Activated naive CD8-positive, alpha-beta T cell treated with anti-CD3 and anti-CD28 coated beads, Interleukin-2, amount 10 ng/mL, durations not matched to agents 7 days and 5 days (primary cell): ENCODE measurements around the gene C10orf88. TPM values are rescaled to one million over a fixed set of nuclear protein-coding genes. Genes with fewer than 3 reads are reported as not detected.
"Not testable (repeated sequence)": the region's sequence is repeated elsewhere in the genome, so short reads cannot be mapped to it uniquely, and the experiment has no call there.

Source experiments
- ATAC-seq: fragments of 150-1000 bp; cut with Tn5 transposase; one replicate; pipeline ENCODE4 v1.10.0; 2021; ENCODE audit warnings: low read depth, moderate library complexity
- POLR2A ChIA-PET: fragments of 350-600 bp; sonication (Branson Sonifier 250); formaldehyde crosslinking; loops from one replicate; lab custom pipeline; 2021; ENCODE audit warnings: antibody characterized with exemption; lab: Charles Lee
- DNase-seq: peaks from one replicate; pipeline ENCODE4 v3.0.0; 2021
- H3K27ac Mint-ChIP-seq: one replicate; pipeline ENCODE4 v1.8.0; 2022; ENCODE audit warnings: mild to moderate bottlenecking, mixed read lengths
- H3K27me3 Mint-ChIP-seq: one replicate; pipeline ENCODE4 v1.8.0; 2022; ENCODE audit warnings: mild to moderate bottlenecking, moderate library complexity, mixed read lengths
- H3K36me3 Mint-ChIP-seq: one replicate; pipeline ENCODE4 v1.8.0; 2021; ENCODE audit warnings: mild to moderate bottlenecking, mixed read lengths
- H3K4me1 Mint-ChIP-seq: one replicate; pipeline ENCODE4 v1.8.0; 2021; ENCODE audit warnings: mixed read lengths
- H3K4me3 Mint-ChIP-seq: one replicate; pipeline ENCODE4 v1.8.0; 2022; ENCODE audit warnings: mild to moderate bottlenecking, moderate library complexity, mixed read lengths
- H3K9me3 Mint-ChIP-seq: one replicate; pipeline ENCODE4 v1.8.0; 2021; ENCODE audit warnings: mixed read lengths
- total RNA-seq, 2 experiments: library from RNA; stranded (reverse); gene quantifications; one replicate each; pipeline ENCODE4 v1.2.3, GENCODE V29; 2021

The C10orf88 gene
- total RNA-seq, 2 experiments from 2014 or later, result 12.2 to 15.3 TPM

GRCh38 chr10:122939856-122940543 is 14.0 kb downstream of the C10orf88 start:
- POLR2A ChIA-PET, result no interaction called here

GRCh38 chr10:122939133-122939855 is 14.7 kb downstream of the C10orf88 start:
- no peaks in the 10 kb centered on the region for H3K4me1 Mint-ChIP-seq
- POLR2A ChIA-PET, result no interaction called here
- H3K27me3 Mint-ChIP-seq, result no peaks in the 10 kb centered on the region
- no peak overlapping the region for H3K27ac Mint-ChIP-seq
- H3K9me3 Mint-ChIP-seq, result no peaks in the 10 kb centered on the region
- ATAC-seq (no peak), DNase-seq (no peak)
- no peak overlapping the region for H3K4me3 Mint-ChIP-seq
- peaks cover 35% of the 10 kb centered on the region for H3K36me3 Mint-ChIP-seq

More at GRCh38 chr10:122939856-122940543, 14.0 kb downstream of the C10orf88 start:
- Mint-ChIP-seq H3K27me3 (no peaks in the 10 kb centered on the region), H3K4me3 (no peak overlapping the region), H3K9me3 (no peaks in the 10 kb centered on the region), H3K27ac (no peak overlapping the region), H3K4me1 (no peaks in the 10 kb centered on the region), H3K36me3 (peaks cover 32% of the 10 kb centered on the region)
- DNase-seq (no peak), ATAC-seq (no peak)

- Mint-ChIP-seq H3K4me1 (no peaks in the 10 kb centered on the region), H3K9me3 (no peaks in the 10 kb centered on the region), H3K36me3 (peaks cover 15% of the 10 kb centered on the region), H3K4me3 (no peak overlapping the region), H3K27ac (no peak overlapping the region), H3K27me3 (no peaks in the 10 kb centered on the region)
- POLR2A ChIA-PET, result no interaction called here
- no peak for DNase-seq
- ATAC-seq, result no peak
Observed at GRCh38 chr10:122931088-122931906, 22.7 kb downstream of the C10orf88 start.

GRCh38 chr10:122930140-122930539 is 23.9 kb downstream of the C10orf88 start:
- Mint-ChIP-seq H3K27ac (no peak overlapping the region), H3K27me3 (no peaks in the 10 kb centered on the region), H3K36me3 (peaks cover 10% of the 10 kb centered on the region), H3K9me3 (no peaks in the 10 kb centered on the region), H3K4me3 (no peak overlapping the region), H3K4me1 (no peaks in the 10 kb centered on the region)
- DNase-seq (no peak), ATAC-seq (no peak)
- POLR2A ChIA-PET, result no interaction called here

GRCh38 chr10:122915700-122916099 is 38.3 kb downstream of the C10orf88 start:
- Mint-ChIP-seq H3K27me3 (no peaks in the 10 kb centered on the region), H3K36me3 (no peaks in the 10 kb centered on the region), H3K9me3 (no peaks in the 10 kb centered on the region), H3K4me1 (no peaks in the 10 kb centered on the region), H3K4me3 (no peak overlapping the region), H3K27ac (no peak overlapping the region)
- ATAC-seq (no peak), DNase-seq (no peak)
- POLR2A ChIA-PET, result no interaction called here

- H3K4me1 Mint-ChIP-seq, result no peaks in the 10 kb centered on the region
- peaks cover 3% of the 10 kb centered on the region for H3K27me3 Mint-ChIP-seq
- POLR2A ChIA-PET, result no interaction called here
- H3K36me3 Mint-ChIP-seq, result no peaks in the 10 kb centered on the region
- no peak overlapping the region for H3K4me3 Mint-ChIP-seq
- no peak overlapping the region for H3K27ac Mint-ChIP-seq
- H3K9me3 Mint-ChIP-seq, result no peaks in the 10 kb centered on the region
- DNase-seq, result peak; percentile 80
- ATAC-seq, result peak; percentile 78
Observed at GRCh38 chr10:122911889-122912484, 42.0 kb downstream of the C10orf88 start.

GRCh38 chr10:122910310-122910709 is 43.7 kb downstream of the C10orf88 start, which contains the start of gene FAM24A:
Gene FAM24A (plus strand): TSS chr10:122910610. CDS start chr10:122911635, 1,025 bp downstream.
- Mint-ChIP-seq H3K9me3 (peaks cover 1% of the 10 kb centered on the region), H3K4me3 (no peak within 1 kb of the TSS), H3K27me3 (peaks cover 10% of the 10 kb centered on the region), H3K27ac (no peak within 1 kb of the TSS), H3K36me3 (no peaks in the 10 kb centered on the region), H3K4me1 (no peaks in the 10 kb centered on the region)
- ATAC-seq (no peak), DNase-seq (no peak)
- POLR2A ChIA-PET, result no interaction called here

GRCh38 chr10:122903861-122904260 is 50.2 kb downstream of the C10orf88 start:
- H3K4me3 Mint-ChIP-seq, H3K9me3 Mint-ChIP-seq, H3K36me3 Mint-ChIP-seq, H3K4me1 Mint-ChIP-seq, POLR2A ChIA-PET, H3K27ac Mint-ChIP-seq, ATAC-seq, DNase-seq: not testable (repeated sequence)
- H3K27me3 Mint-ChIP-seq, result peaks cover 20% of the 10 kb centered on the region

- Mint-ChIP-seq H3K27ac (peak overlapping the region; percentile 48), H3K4me3 (peak overlapping the region; percentile 54), H3K4me1 (peaks cover 6% of the 10 kb centered on the region), H3K36me3 (peaks cover 13% of the 10 kb centered on the region), H3K9me3 (peaks cover 3% of the 10 kb centered on the region), H3K27me3 (no peaks in the 10 kb centered on the region)
- DNase-seq (no peak), ATAC-seq (no peak)
- POLR2A ChIA-PET, result no interaction called here
Observed at GRCh38 chr10:122894261-122894944, 59.6 kb downstream of the C10orf88 start.

GRCh38 chr10:122884166-122884565 is 69.9 kb downstream of the C10orf88 start:
- no peaks in the 10 kb centered on the region for H3K27me3 Mint-ChIP-seq
- no peak overlapping the region for H3K4me3 Mint-ChIP-seq
- no peak for ATAC-seq
- POLR2A ChIA-PET, result no interaction called here
- no peak overlapping the region for H3K27ac Mint-ChIP-seq
- no peak for DNase-seq
- peaks cover 16% of the 10 kb centered on the region for H3K4me1 Mint-ChIP-seq
- H3K36me3 Mint-ChIP-seq, result peaks cover 33% of the 10 kb centered on the region
- no peaks in the 10 kb centered on the region for H3K9me3 Mint-ChIP-seq

GRCh38 chr10:122882766-122883165 is 71.3 kb downstream of the C10orf88 start:
- no peaks in the 10 kb centered on the region for H3K27me3 Mint-ChIP-seq
- H3K4me1 Mint-ChIP-seq, result peaks cover 28% of the 10 kb centered on the region
- peaks cover 35% of the 10 kb centered on the region for H3K36me3 Mint-ChIP-seq
- ATAC-seq (no peak), DNase-seq (no peak)
- H3K9me3 Mint-ChIP-seq, result no peaks in the 10 kb centered on the region
- POLR2A ChIA-PET, result no interaction called here
- no peak overlapping the region for H3K27ac Mint-ChIP-seq
- H3K4me3 Mint-ChIP-seq, result no peak overlapping the region
